Stomach smooth muscle (tissue), 2 donors: Measurements from ENCODE around the gene FOXRED2.

Source experiments
- H3K27ac ChIP-seq: one replicate; pipeline ENCODE4 v1.7.0; 2013; ENCODE audit warnings: mild to moderate bottlenecking, low read length, inconsistent platforms
- H3K27me3 ChIP-seq, 2 donors: one replicate each; pipeline ENCODE4 v1.7.0; 2013; ENCODE audit warnings: low read length in 2 of 2; ENCODE audit not compliant: insufficient read depth in 2 of 2, control insufficient read depth in 1 of 2
- H3K36me3 ChIP-seq, 2 donors: one replicate each; pipeline ENCODE4 v1.7.0; 2013; ENCODE audit warnings: low read length in 2 of 2; ENCODE audit not compliant: control insufficient read depth in 2 of 2, insufficient read depth in 2 of 2
- H3K4me1 ChIP-seq: one replicate; pipeline ENCODE4 v1.7.0; 2013; ENCODE audit warnings: low read length; ENCODE audit not compliant: control insufficient read depth, insufficient read depth
- H3K4me3 ChIP-seq, 2 donors: one replicate each; pipeline ENCODE4 v1.7.0; 2013; ENCODE audit warnings: low read length in 2 of 2
- H3K9ac ChIP-seq, 2 donors: one replicate each; pipeline ENCODE4 v1.7.0; 2013; ENCODE audit warnings: low read length in 2 of 2, mild to moderate bottlenecking in 1 of 2
- H3K9me3 ChIP-seq, 2 donors: one replicate each; pipeline ENCODE4 v1.7.0; 2013; ENCODE audit warnings: low read length in 2 of 2; ENCODE audit not compliant: control insufficient read depth in 2 of 2
- donor health status: healthy.
- donor health status: Pancreatic carcinoma.

Gene FOXRED2

GRCh38 chr22:36447632-36448031, 59.2 kb downstream of the FOXRED2 start:
- Histone ChIP-seq H3K9ac (no peak overlapping the region), H3K4me1 (peaks cover 30% of the 10 kb centered on the region), H3K9me3 (peaks cover 0 to 3% of the 10 kb centered on the region in 2 donors), H3K36me3 (no peaks in the 10 kb centered on the region), H3K4me3 (no peak overlapping the region), H3K27me3 (no peaks in the 10 kb centered on the region), H3K27ac (no peak overlapping the region)

- Histone ChIP-seq H3K9me3 (peaks cover 0 to 3% of the 10 kb centered on the region in 2 donors), H3K27ac (peak overlapping the region; percentile 24), H3K9ac (no peak overlapping the region), H3K4me3 (peak overlapping the region in 1 of 2 donors; percentile 35), H3K27me3 (no peaks in the 10 kb centered on the region), H3K4me1 (peaks cover 15% of the 10 kb centered on the region), H3K36me3 (no peaks in the 10 kb centered on the region)
Measured at GRCh38 chr22:36445158-36445668, 61.6 kb downstream of the FOXRED2 start.

DNA sequence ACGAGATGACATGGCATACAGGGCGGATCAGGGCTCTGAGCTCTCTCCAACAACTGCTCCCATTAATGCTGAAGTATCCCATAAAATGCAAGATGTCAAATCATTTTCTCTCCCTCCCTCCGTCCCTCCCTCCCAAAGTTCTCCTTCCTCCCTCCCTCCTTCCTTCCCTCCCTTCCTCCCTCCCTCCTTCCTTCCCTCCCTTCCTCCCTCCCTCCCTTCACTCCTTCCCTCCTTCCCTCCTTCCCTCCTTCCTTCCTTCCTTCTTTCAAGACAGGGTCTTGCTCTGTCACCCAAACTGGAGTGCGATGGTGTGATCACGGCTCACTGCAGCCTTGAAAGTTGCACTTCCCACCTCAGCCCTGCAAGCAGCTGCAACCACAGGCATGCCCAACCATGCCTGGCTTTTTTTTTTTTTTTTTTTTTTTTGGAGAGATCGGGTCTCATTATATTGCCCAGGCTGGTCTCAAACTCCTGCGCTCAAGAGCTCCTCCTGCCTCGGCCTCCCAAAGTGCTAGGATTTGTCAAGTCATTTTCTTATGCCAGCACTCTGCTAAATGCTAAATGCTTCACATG, 63.6 kb downstream of the FOXRED2 start:
- Histone ChIP-seq H3K27ac (no peak overlapping the region), H3K9ac (no peak overlapping the region)

GRCh38 chr22:36442506-36443197, 64.2 kb downstream of the FOXRED2 start:
- Histone ChIP-seq H3K4me3 (no peak overlapping the region), H3K9ac (no peak overlapping the region), H3K27me3 (no peaks in the 10 kb centered on the region), H3K9me3 (peaks cover 0 to 3% of the 10 kb centered on the region in 2 donors), H3K27ac (no peak overlapping the region), H3K4me1 (peaks cover 3% of the 10 kb centered on the region), H3K36me3 (no peaks in the 10 kb centered on the region)

More for the DNA sequence above, 63.6 kb downstream of the FOXRED2 start:
- H3K27me3 ChIP-seq, result no peaks in the 10 kb centered on the region
- H3K36me3 ChIP-seq, result no peaks in the 10 kb centered on the region
- H3K4me3 ChIP-seq, result no peak overlapping the region
- H3K9me3 ChIP-seq, result peaks cover 0 to 3% of the 10 kb centered on the region in 2 donors
- peaks cover 3% of the 10 kb centered on the region for H3K4me1 ChIP-seq

DNA sequence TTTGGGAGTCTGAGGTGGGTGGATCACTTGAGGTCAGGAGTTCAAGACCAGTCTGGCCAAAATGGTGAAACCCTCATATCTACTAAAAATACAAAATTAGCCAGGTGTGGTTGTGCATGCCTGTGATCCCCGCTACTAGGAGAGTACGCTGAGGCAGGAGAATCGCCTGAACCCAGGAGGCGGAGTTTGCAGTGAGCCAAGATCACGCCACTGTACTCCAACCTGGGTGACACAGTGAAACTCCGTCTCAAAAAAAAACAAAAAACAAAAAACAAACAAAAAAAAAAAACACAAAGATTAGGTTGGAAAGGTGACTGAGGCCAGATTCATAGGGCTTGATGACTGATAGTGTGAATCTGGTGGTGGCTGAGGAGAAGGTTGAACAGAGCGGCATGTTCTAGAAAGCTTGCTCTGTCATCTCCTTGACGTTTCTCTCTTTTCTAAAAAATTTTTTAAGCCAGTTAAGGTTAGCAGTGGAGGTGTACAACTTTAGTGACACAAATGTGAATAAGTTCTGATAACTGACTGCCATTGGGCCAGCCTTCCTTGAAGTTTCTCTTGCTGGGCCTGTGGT, 66.3 kb downstream of the FOXRED2 start:
- no peak overlapping the region for H3K27ac ChIP-seq
- no peaks in the 10 kb centered on the region for H3K36me3 ChIP-seq
- H3K9me3 ChIP-seq, result peaks cover 0 to 3% of the 10 kb centered on the region in 2 donors
- no peaks in the 10 kb centered on the region for H3K27me3 ChIP-seq
- H3K4me1 ChIP-seq, result peaks cover 3% of the 10 kb centered on the region
- H3K4me3 ChIP-seq, result no peak overlapping the region
- no peak overlapping the region for H3K9ac ChIP-seq

GRCh38 chr22:36439481-36440271, 67.2 kb downstream of the FOXRED2 start:
- no peak overlapping the region for H3K27ac ChIP-seq
- H3K9ac ChIP-seq, result no peak overlapping the region
- no peaks in the 10 kb centered on the region for H3K27me3 ChIP-seq
- H3K4me3 ChIP-seq, result no peak overlapping the region
- no peaks in the 10 kb centered on the region for H3K4me1 ChIP-seq
- no peaks in the 10 kb centered on the region for H3K9me3 ChIP-seq
- no peaks in the 10 kb centered on the region for H3K36me3 ChIP-seq
